Measurements from ENCODE around the gene XYLT1. TPM values are rescaled to one million over a fixed set of nuclear protein-coding genes. Genes with fewer than 3 reads are reported as not detected.

XYLT1 gene
- total RNA-seq, 1 donor from 2014 or later, result 0.45 TPM

DNA sequence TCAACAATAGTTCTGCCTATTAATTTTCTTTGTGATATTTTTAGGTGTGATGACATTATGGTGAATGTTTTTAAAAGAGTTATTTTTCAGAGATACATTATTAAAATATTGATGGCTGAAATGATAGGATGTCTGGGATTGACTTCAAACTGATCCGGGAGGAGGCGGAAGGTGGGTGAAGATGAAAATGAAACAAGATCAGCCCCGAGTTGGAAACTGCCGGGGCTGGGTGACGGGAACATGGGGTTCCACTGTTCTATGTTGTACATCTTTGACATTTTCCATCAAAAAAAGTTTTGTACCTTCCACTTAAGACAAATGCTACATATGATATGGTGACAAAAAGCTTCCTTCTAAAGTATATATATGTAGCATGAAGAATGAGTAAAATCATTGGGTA lies 336.9 kb downstream of the XYLT1 start:
- no peak for DNase-seq (ENCODE audit: low spot score)
- no peak for ATAC-seq

GRCh38 chr16:17131351-17131750 lies 339.4 kb downstream of the XYLT1 start:
- ATAC-seq (no peak), DNase-seq (ENCODE audit: low spot score) (no peak)

DNA sequence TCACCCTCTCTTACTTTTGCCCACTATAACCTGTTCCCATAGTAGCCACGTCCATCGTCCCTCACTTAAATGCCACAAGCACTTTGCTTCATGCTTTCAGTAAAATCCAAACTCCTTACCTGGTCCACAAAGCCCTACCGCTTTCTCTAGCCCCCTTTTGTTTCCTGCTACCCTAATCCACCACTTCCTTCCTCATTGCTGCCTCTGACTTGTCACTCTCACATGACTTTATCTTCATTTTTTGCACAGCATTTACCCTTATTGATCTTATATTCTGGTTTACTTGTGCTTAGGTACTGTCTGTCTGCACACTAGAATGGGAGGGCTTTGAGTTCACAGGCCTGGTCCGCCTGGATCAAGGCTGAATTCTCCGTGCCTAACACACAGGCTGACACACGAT lies 340.0 kb downstream of the XYLT1 start:
- no peak for ATAC-seq
- no peak for DNase-seq (ENCODE audit: low spot score)

DNA sequence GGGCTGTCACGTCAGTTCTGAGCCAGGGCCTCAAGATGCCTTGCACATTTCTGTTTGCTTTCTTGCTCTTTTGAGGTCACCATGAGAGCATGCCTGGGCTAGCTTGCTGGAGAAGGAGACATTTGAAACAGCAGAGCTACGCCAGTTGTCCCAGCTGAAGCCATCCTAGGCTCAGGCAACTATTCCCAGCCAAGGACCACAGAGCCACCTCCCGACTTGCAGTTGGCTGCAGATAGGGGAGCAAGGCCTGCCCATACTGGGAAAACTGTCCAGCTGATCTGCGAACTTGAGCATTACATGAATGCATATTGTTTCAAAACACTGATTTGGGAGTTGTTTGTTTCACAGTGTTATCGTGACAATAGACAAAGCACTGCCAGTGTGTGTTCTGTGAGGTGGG lies 340.8 kb downstream of the XYLT1 start:
- ATAC-seq, result no peak
- DNase-seq (ENCODE audit: low spot score), result no peak

DNA sequence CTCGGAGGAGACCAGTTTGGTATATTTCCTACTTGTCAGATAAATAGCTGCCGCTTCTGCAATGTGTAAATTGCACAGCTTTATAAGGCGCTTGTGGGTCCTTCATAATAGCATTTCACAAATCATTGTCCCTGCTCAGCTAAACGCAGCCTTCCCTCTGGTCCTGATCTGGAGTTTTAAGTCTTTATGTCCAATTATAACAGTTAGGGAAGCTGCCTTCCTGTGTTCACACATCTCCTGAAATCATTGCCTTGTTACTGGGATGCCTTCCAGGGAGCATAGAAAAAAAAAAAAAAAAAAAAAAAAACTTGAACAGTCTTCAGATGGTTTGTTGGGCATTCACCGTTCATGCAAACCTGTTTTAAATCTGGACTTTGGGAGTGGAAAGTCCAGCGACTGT lies 342.0 kb downstream of the XYLT1 start:
- no peak for DNase-seq (ENCODE audit: low spot score)
- ATAC-seq, result no peak

GRCh38 chr16:17126156-17126555 lies 344.6 kb downstream of the XYLT1 start:
- ATAC-seq, result no peak
- no peak for DNase-seq (ENCODE audit: low spot score)

DNA sequence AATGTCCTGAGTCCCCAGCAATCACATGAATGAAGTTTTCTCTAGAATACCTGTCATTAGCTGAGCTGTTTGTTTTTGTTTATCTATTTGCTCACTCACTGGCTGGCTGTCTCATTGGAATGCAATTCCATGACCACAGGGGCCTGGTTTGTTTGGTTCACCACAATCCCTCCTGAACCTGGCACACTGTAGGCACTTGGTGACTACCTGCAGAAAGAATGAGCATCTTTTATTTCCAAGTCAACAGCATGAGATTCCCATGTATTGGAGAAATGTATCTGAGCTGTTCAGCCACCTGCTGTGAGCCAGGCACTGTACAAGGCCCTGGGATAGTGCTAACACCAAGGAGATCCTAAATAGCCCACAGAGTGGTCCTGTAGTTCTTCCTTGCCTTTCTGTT lies 345.1 kb downstream of the XYLT1 start:
- no peak for DNase-seq (ENCODE audit: low spot score)
- ATAC-seq, result no peak

GRCh38 chr16:17117906-17118577 lies 352.7 kb downstream of the XYLT1 start:
- DNase-seq (ENCODE audit: low spot score), result no peak
- ATAC-seq, result no peak

GRCh38 chr16:17116595-17117322 lies 354.0 kb downstream of the XYLT1 start:
- ATAC-seq (no peak), DNase-seq (ENCODE audit: low spot score) (no peak)

- ATAC-seq (no peak), DNase-seq (ENCODE audit: low spot score) (no peak)
These were observed 361.3 kb downstream of the XYLT1 start for GRCh38 chr16:17109413-17109812.

DNA sequence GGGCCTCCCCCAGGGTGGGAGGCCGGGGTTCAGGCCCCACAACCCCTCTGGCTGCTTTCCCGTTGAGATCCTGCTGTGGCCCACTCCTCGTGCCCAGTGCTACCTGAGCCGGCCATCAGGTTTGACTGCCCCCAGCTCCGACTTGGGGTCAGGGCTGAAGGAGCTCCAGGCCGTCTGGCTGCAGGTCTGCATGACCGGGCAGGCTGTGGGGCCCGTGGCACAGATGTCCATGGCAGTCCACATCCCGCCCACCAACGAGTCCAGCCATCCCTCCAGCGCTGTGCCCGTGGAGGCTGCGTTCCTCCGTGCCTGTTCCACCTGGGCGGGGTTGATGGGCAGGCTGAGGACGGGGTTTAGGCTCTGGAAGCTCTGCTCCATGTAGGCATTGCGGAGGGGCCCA lies 362.2 kb downstream of the XYLT1 start:
- ATAC-seq (no peak), DNase-seq (ENCODE audit: low spot score) (no peak)

DNA sequence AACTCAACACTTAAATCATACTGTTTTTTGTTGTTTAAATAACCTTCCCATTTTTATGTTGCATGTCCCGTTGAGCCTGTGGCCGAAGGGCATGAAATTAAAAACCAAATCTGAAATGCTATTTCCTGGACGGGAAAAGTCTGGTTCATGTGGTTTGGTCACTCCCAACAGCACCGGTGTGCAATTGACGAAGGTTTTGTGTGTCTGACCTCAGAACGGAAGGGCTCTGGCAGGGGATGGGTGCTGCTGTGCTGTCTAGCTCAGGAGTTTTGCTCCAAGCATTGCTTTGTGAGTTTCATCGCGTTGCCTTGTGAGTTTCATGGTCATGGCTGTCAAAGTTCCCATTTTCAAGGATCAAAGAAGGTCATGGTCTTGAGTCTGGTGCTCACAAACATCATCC lies 363.3 kb downstream of the XYLT1 start:
- no peak for ATAC-seq
- no peak for DNase-seq (ENCODE audit: low spot score)

DNA sequence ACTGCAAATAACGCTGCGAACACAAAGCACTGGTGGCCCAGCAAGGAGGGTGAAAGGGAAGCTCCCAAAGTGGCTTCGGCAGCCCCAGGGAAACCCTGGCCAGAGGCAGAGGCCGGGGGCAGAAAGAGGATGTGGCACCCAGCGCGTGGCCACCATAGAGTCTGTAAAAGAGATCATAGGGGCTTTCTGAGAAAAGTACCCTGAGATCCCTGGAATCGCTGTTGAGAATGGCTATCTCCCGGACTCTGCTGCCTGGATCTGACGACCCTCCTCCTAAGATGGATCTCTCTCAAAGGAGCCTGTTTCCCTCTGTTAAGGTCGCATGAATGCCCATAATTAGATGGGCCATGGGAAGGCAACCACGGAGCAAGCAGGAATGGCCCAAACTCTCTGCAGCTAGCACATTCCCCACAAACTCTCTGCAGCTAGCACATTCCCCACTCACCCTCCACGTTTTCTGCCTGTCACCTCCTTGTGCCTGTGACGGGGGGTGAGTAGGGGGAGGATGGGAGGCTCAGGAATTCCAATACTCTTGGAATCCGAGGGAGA lies 364.4 kb downstream of the XYLT1 start:
- ATAC-seq (no peak), DNase-seq (ENCODE audit: low spot score) (no peak)

DNA sequence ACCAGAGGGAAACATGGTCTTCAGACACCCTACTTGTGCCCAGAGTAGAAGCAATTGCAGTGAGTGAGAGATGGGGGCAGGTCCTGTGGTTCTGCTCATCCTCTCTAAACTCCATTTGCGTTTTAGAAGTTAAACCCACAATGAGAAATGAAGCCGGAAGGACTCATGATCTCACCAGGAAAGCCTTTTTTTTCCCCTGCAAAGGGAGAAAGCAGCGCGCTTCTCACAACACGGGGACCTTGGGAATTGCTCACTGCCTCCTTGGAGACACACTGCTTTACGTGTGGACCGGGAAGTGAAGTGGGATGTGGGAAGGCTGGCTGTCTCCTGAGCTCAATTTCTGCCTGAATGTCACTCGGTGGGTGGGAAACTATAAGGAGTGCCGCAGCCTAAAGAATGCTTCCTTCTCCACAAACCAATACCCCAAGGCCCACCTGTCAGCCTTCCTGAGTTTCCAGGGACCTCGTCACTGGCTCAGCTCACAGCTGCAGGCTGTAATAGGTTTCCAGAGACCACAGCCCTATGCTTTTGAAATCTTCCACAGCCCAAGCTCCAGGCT lies 365.4 kb downstream of the XYLT1 start:
- DNase-seq (ENCODE audit: low spot score), result no peak

GRCh38 chr16:17104654-17105053 lies 366.1 kb downstream of the XYLT1 start:
- DNase-seq (ENCODE audit: low spot score), result no peak
- ATAC-seq, result no peak

More for the DNA sequence above, 365.4 kb downstream of the XYLT1 start:
- ATAC-seq, result no peak

DNA sequence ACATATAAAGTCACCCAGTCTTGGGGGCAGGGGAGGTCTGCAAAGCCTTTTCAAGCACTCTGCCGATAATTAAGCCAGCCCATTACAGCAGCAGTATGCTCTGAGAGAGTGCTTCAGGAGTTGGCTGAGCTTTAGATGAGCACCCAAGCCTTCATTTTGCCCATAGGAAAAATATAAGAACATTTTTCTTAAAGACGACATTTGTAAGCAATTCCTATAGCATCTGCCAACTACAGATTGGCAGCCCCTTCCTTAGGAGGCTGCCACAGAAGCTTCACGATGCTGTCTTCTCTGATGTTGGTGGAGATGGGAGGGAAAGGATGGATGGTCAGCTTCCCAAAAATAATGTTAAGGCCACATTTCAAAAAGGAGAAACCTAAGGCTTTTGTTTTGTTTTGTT lies 367.5 kb downstream of the XYLT1 start:
- no peak for ATAC-seq
- DNase-seq (ENCODE audit: low spot score), result no peak

DNA sequence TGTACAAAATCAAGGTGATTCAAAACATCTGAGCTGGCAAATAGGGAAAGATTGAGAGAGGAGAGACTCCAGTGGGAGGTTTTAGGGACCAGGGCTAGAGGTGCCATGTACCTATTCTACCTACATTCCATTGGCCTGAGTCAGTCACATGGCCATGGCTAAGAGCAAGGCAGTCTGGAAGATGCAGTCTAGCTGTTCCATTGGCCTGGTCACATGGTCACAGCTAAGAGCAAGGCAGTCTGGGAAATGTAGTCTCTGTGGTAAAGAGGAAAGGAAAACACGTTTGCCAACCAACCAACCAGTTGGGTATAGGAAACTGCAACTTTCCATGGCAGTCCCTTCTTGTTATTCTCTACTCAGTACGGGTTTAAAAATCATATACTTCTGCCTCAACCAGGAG lies 369.1 kb downstream of the XYLT1 start:
- DNase-seq (ENCODE audit: low spot score), result no peak
- ATAC-seq, result no peak

DNA sequence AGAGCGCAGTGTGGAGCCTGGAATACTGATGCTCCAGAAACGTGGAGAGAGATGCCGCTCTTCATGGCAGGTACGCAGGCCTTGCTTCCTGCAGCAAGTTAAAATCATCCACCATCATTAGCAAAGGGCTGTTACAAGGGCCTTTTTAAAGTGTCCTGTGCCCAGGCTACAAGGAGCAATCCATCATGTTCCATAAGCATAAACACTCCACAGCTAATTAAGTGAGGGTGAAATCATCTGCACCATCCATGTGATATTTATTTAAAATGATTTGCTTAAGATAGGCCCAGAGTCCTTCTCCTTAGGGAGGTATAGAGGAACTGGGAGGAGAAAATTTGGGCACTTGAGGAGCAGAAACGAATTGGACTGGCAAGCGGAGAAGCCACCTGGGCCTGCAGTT lies 372.1 kb downstream of the XYLT1 start:
- ATAC-seq (no peak), DNase-seq (ENCODE audit: low spot score) (no peak)

GRCh38 chr16:17084130-17084529 lies 386.6 kb downstream of the XYLT1 start:
- no peak for DNase-seq (ENCODE audit: low spot score)

DNA sequence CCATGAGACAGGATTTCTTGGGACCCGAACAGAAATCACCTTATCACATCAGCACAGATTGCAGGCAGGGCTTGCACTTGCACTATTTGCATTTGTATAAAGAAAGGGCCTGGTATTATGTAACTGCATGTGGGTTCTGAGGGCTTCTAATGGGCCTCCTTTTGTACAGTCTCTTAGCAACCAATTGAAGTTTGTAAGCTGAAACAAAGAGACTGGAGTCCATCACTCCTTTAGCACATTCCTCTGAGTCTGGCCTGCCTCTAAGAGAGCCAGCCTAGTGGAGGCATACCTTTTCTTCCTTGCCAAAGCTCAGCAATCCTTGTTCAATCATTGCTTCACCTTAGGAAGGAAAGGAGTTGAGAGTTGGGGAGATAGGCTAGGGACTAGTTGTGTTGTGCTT lies 387.1 kb downstream of the XYLT1 start:
- no peak for DNase-seq (ENCODE audit: low spot score)
- ATAC-seq, result no peak

More at GRCh38 chr16:17084130-17084529, 386.6 kb downstream of the XYLT1 start:
- ATAC-seq, result no peak

DNA sequence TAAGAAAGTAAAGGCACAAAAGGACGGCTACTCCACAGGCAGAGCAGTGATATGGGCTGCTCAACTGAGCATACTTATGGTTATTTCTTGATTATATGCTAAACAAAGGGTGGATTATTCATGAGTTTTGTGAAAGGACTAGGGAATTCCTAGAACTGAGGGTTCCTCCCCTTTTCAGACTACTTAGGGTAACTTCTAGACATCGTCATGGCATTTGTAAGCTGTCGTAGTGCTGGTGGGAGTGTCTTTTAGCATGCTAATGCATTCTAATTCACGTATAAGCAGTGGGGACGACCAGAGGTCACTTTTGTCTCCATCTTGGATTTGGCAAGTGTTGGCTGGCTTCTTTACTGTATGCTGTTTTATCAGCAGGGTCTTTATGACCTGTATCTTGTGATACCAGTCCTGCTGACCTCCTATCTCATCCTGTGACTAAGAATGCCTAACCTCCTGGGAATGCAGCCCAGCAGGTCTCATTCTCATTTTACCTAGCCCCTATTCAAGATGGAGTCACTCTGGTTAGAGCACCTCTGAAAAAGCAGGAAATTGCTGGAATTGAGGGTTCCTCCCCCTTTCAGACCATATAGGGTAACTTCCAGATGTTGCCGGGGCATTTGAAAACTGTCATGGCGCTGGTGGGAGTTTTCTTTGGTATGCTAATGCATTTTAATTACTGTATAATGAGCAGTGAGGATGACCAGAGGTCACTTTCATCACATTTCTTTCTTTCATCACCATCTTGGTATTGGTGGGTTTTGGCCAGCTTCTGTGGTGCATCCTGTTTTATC lies 388.5 kb downstream of the XYLT1 start:
- no peak for DNase-seq (ENCODE audit: low spot score)
- no peak for ATAC-seq

Data from left lobe of liver (tissue), 2 donors.